Subcutaneous abdominal adipose tissue (tissue), 5 donors: ENCODE measurements around the gene CNTNAP2.

Experiments
- H3K27ac ChIP-seq: one replicate; pipeline ENCODE4 v1.7.0; 2013; ENCODE audit warnings: low read depth, mild to moderate bottlenecking, inconsistent platforms, low read length, moderate library complexity
- H3K27me3 ChIP-seq, 5 donors: one replicate each; pipeline ENCODE4 v1.7.0; 2013; ENCODE audit warnings: low read length in 5 of 5, inconsistent platforms in 1 of 5; ENCODE audit not compliant: control insufficient read depth in 5 of 5, insufficient read depth in 4 of 5
- H3K36me3 ChIP-seq, 5 donors: one replicate each; pipeline ENCODE4 v1.7.0; 2013; ENCODE audit warnings: low read length in 5 of 5; ENCODE audit not compliant: control insufficient read depth in 5 of 5, insufficient read depth in 5 of 5
- H3K4me1 ChIP-seq, 5 donors: one replicate each; pipeline ENCODE4 v1.7.0; 2013; ENCODE audit warnings: low read length in 5 of 5, mild to moderate bottlenecking in 3 of 5, moderate library complexity in 1 of 5; ENCODE audit not compliant: control insufficient read depth in 5 of 5, insufficient read depth in 5 of 5
- H3K4me3 ChIP-seq, 5 donors: one replicate each; pipeline ENCODE4 v1.7.0; 2013; ENCODE audit warnings: low read length in 5 of 5, low read depth in 1 of 5
- H3K9ac ChIP-seq, 5 donors: one replicate each; pipeline ENCODE4 v1.7.0; 2013; ENCODE audit warnings: low read length in 5 of 5, mild to moderate bottlenecking in 4 of 5, moderate library complexity in 3 of 5
- H3K9me3 ChIP-seq, 5 donors: one replicate each; pipeline ENCODE4 v1.7.0; 2013; ENCODE audit warnings: low read length in 5 of 5; ENCODE audit not compliant: control insufficient read depth in 5 of 5
- donor health status: healthy.
- donor health status: healthy.
- donor health status: healthy.
- donor health status: healthy.
- donor health status: healthy.

CNTNAP2 gene

GRCh38 chr7:146713934-146714333 lies 597.3 kb downstream of the CNTNAP2 start:
- Histone ChIP-seq H3K9ac (no peak overlapping the region), H3K4me3 (no peak overlapping the region), H3K36me3 (no peaks in the 10 kb centered on the region), H3K9me3 (no peaks in the 10 kb centered on the region), H3K27me3 (no peaks in the 10 kb centered on the region), H3K27ac (no peak overlapping the region), H3K4me1 (no peaks in the 10 kb centered on the region)

DNA sequence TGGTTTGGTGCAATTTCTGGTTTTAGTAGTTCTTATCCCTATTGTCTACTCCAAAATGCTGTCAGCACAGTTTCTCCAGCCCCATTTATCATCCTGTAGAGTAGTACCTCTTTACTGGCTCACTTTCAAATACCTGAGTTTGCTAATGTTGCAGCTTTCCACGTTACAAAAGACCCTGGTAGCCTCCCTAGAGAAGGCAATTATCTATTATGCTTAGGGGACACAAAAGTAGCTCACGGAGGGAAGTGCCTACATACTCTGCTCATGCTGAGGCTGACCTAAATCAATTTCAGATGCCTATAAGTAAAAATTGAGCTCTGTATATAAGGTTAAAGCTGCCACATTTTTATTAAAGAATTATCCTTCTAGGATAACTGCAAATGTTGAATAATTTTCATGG lies 603.6 kb downstream of the CNTNAP2 start:
- no peak overlapping the region for H3K4me3 ChIP-seq
- H3K27ac ChIP-seq = no peak overlapping the region
- no peaks in the 10 kb centered on the region for H3K4me1 ChIP-seq
- no peaks in the 10 kb centered on the region for H3K36me3 ChIP-seq
- no peaks in the 10 kb centered on the region for H3K27me3 ChIP-seq
- H3K9ac ChIP-seq = no peak overlapping the region
- H3K9me3 ChIP-seq = no peaks in the 10 kb centered on the region

- Histone ChIP-seq H3K27ac (no peak overlapping the region), H3K4me1 (no peaks in the 10 kb centered on the region), H3K27me3 (no peaks in the 10 kb centered on the region), H3K9ac (no peak overlapping the region), H3K4me3 (no peak overlapping the region), H3K9me3 (peaks cover 0 to 3% (median 0%) of the 10 kb centered on the region in 5 donors), H3K36me3 (no peaks in the 10 kb centered on the region)
These were observed 606.4 kb downstream of the CNTNAP2 start for GRCh38 chr7:146722986-146723385.

- no peak overlapping the region for H3K27ac ChIP-seq
These were observed 608.9 kb downstream of the CNTNAP2 start for GRCh38 chr7:146725520-146725919.

DNA sequence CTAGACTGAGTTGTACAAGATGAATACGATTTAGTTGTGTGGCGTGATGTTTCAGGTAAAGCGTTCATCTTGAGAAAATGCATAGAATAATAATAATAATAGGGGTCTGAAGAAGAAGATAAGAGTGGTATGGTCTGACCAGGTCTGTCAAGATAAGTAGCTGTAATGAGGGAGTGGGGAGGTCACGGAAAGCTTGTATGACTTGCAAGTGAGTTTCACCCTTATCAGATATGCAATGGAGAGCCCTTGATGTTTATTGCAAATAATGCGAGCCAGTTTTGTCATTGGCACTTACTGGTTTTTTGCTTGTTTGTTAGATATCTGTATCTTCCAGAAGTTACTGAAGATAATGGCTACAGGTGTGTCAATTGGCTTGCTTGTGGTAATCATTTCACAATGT lies 611.5 kb downstream of the CNTNAP2 start:
- no peaks in the 10 kb centered on the region for H3K4me1 ChIP-seq
- H3K9me3 ChIP-seq = peaks cover 0 to 3% (median 0%) of the 10 kb centered on the region in 5 donors
- H3K36me3 ChIP-seq = no peaks in the 10 kb centered on the region
- H3K4me3 ChIP-seq = no peak overlapping the region
- no peak overlapping the region for H3K27ac ChIP-seq
- no peaks in the 10 kb centered on the region for H3K27me3 ChIP-seq
- no peak overlapping the region for H3K9ac ChIP-seq

More at GRCh38 chr7:146725520-146725919, 608.9 kb downstream of the CNTNAP2 start:
- Histone ChIP-seq H3K36me3 (no peaks in the 10 kb centered on the region), H3K27me3 (no peaks in the 10 kb centered on the region), H3K9me3 (peaks cover 0 to 3% (median 0%) of the 10 kb centered on the region in 5 donors), H3K4me3 (no peak overlapping the region), H3K4me1 (no peaks in the 10 kb centered on the region), H3K9ac (no peak overlapping the region)

DNA sequence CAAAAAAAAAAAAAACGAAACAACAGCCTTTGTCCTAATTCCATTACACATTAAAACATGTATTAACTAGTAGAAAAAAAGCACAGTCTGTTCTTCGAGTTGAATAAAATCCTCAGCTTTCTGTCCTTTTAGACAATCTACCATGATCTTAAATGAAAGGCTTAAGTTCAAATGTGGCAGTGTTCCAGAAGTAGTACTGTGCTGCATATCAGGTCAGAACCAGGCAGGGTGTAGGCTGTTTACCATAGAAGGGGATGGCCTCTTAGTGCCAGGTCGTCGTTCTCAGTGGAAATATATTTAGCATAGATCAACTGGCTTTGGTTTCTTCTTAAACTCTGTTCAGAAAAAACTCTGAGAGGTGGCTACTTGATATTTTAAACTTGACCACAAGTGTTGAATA lies 612.0 kb downstream of the CNTNAP2 start:
- no peak overlapping the region for H3K27ac ChIP-seq
- no peaks in the 10 kb centered on the region for H3K36me3 ChIP-seq
- peaks cover 0 to 3% (median 0%) of the 10 kb centered on the region in 5 donors for H3K9me3 ChIP-seq
- no peaks in the 10 kb centered on the region for H3K27me3 ChIP-seq
- no peak overlapping the region for H3K9ac ChIP-seq
- H3K4me1 ChIP-seq = no peaks in the 10 kb centered on the region
- no peak overlapping the region for H3K4me3 ChIP-seq

- Histone ChIP-seq H3K36me3 (no peaks in the 10 kb centered on the region), H3K9ac (no peak overlapping the region), H3K27me3 (no peaks in the 10 kb centered on the region), H3K4me3 (no peak overlapping the region), H3K9me3 (peaks cover 0 to 3% (median 0%) of the 10 kb centered on the region in 5 donors), H3K4me1 (no peaks in the 10 kb centered on the region), H3K27ac (no peak overlapping the region)
These were observed 614.6 kb downstream of the CNTNAP2 start for GRCh38 chr7:146731185-146731584.

GRCh38 chr7:146735992-146736391 lies 619.4 kb downstream of the CNTNAP2 start:
- Histone ChIP-seq H3K27me3 (no peaks in the 10 kb centered on the region), H3K4me3 (no peak overlapping the region), H3K4me1 (no peaks in the 10 kb centered on the region), H3K9me3 (peaks cover 2 to 14% (median 7%) of the 10 kb centered on the region in 5 donors), H3K27ac (no peak overlapping the region), H3K36me3 (no peaks in the 10 kb centered on the region), H3K9ac (no peak overlapping the region)

DNA sequence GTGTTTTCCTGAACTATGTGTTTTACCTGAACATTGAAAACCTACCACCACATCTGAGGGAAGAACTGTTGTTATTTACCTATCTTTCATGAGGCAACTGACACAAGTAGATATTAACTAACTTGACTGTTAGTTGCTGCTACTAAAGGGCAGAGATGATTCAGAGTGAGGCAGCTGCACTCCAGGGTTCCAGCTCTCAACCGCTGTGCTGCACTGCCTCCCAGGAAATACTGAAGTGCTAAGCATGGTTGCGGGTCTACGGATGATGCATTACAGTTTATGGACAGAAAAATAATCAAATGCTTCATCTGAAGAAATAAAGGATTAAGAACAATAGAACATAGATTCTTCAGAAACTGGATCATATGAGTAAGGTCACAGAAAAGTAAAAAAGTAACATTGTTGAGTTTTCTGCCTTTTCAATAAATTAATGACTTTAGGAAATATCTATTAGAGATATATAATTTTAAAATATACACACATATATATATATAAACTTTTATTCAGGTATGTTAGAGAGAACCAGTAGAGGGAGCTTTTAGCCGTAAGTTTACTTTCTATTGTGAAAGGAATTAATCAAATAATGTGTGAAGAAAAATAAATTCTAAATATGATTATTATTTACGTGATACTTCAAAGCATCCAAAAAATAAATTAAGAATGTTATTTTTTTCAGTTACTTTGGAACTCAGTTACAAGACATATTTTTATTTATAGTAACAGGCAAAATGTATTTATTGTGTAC lies 620.0 kb downstream of the CNTNAP2 start:
- Histone ChIP-seq H3K27me3 (no peaks in the 10 kb centered on the region), H3K9ac (no peak overlapping the region), H3K36me3 (no peaks in the 10 kb centered on the region), H3K27ac (no peak overlapping the region), H3K4me3 (no peak overlapping the region), H3K9me3 (peaks cover 2 to 14% (median 9%) of the 10 kb centered on the region in 5 donors), H3K4me1 (no peaks in the 10 kb centered on the region)

- Histone ChIP-seq H3K36me3 (no peaks in the 10 kb centered on the region), H3K9me3 (peaks cover 2 to 15% (median 9%) of the 10 kb centered on the region in 5 donors), H3K4me1 (no peaks in the 10 kb centered on the region), H3K27me3 (no peaks in the 10 kb centered on the region), H3K4me3 (no peak overlapping the region), H3K9ac (no peak overlapping the region), H3K27ac (no peak overlapping the region)
These were observed 623.4 kb downstream of the CNTNAP2 start for GRCh38 chr7:146740039-146740438.
